GM12892 (cell line): ENCODE results near the gene EIF3B.
A peak's percentile ranks its signal among the peaks of the same experiment; 100 is the strongest.

Experiments
- DNase-seq: peaks from one replicate; pipeline ENCODE4 v3.0.0; 2011; ENCODE audit not compliant: insufficient read length
- FAIRE-seq: peaks from 2 replicates; lab custom pipeline; 2011; peaks lifted over from hg19 to GRCh38; lab: Jason Lieb, UNC
- POLR2A ChIP-seq: IDR thresholded peaks from 2 replicates; pipeline ENCODE4 v1.6.1; 2011; ENCODE audit warnings: low read depth, low read length, control low read depth
- POLR2AphosphoS5 ChIP-seq: IDR thresholded peaks from 2 replicates; pipeline ENCODE4 v1.6.1; 2011; ENCODE audit warnings: low read depth, low read length, control low read depth
- TAF1 ChIP-seq: IDR thresholded peaks from 2 replicates; pipeline ENCODE4 v1.6.1; 2011; ENCODE audit warnings: low read depth, mild to moderate bottlenecking, control low read depth, low read length, borderline replicate concordance

The EIF3B gene

DNA sequence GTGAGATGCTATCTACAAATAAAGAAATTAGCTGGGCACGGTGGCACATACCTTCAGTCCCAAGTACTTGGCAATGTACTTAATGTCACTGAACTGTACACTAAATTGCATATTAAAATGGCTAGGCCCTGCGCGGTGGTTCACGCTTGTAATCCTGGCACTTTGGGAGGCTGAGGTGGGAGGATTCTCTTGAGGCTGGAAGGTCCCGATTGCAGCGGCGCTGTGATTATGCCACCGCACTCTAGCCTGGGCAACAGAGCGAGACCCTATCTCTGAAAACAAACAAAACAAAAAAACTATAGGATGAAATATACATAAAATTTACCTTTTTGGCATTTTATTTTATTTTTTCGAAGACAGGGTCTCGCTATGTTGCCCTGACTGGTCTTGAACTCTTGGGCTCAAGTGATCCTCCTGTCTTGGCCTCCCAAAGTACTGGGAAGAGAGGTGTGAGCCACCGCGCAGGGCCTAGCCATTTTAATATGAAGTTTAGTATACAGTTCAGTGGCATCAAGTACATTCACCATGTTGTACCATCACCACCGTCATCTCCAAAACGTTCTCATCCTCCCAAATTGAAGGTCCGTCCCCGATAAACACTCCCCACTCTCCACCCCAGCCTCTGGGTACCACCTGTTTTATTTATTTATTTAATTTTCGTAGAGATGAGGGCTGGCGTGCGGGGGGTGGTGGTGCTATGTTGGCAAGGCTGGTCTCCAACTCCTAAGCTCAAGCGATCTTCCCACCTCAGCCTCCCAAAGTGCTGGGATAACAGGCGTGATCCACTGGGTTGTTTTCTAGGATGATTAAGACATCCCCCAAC, 1.3 kb upstream of the EIF3B start:
- DNase-seq = no peak
- no peak for TF ChIP-seq TAF1
- no peak for TF ChIP-seq POLR2A
- no peak for TF ChIP-seq POLR2AphosphoS5
- no peak for FAIRE-seq

DNA sequence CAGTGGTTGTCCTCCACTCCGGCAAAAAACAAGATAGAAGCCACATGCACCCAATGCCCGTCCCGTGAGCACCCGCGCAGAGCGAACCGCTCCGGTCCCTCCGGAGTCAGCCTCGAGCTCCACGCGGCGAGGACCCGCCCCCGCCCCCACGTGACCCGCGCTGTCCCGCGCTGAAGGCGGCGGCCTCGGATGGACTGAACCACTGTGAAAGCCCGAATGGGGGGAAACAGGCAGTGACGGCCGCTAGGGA, 766 bp upstream of the EIF3B start:
- TF ChIP-seq POLR2AphosphoS5 = peak; percentile 93
- peak; percentile 96 for TF ChIP-seq POLR2A
- TF ChIP-seq TAF1 = peak; percentile 73; the same call in 1 of the 2 replicates
- FAIRE-seq (no peak), DNase-seq (peak; percentile 90)

DNA sequence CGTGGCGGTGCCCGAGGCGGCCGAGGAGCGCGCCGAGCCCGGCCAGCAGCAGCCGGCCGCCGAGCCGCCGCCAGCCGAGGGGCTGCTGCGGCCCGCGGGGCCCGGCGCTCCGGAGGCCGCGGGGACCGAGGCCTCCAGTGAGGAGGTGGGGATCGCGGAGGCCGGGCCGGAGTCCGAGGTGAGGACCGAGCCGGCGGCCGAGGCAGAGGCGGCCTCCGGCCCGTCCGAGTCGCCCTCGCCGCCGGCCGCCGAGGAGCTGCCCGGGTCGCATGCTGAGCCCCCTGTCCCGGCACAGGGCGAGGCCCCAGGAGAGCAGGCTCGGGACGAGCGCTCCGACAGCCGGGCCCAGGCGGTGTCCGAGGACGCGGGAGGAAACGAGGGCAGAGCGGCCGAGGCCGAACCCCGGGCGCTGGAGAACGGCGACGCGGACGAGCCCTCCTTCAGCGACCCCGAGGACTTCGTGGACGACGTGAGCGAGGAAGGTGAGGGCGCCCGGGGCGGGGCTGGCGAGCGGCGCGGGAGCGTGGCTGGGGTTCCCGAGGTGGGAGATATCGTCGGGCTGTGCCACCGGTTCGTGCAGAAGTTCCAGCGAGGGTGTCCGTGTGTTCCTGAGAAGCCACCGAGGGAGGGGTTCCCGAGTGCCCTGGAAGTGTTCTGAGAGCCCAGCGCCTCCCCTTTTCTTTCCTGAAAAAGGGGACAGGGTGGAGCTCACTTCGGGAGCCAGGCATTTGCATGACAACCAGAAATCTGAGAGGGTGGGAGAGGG, 495 bp downstream of the EIF3B start:
- FAIRE-seq = no peak
- no peak for DNase-seq
- TF ChIP-seq POLR2AphosphoS5 (0 out of 2 replicates have a peak, but pooled peaks have one; percentile 6), TAF1 (0 out of 2 replicates have a peak, but pooled peaks have one; percentile 14), POLR2A (no peak)

DNA sequence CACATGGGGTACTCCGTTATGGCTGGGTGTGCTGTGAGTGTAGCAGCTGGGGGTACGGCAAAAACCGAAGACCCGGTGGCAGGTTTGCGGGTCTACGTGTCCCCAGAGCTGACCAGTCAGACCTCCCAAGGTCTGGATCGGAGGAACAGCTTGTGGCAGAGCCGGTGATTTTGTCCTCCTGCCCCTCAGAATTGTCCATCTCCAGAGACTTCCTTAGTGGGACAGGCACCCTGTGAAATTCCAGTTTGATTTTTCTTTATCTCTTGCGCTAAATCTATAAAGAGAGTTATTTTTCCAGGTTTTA, 1.0 kb downstream of the EIF3B start:
- TF ChIP-seq TAF1 (no peak), POLR2AphosphoS5 (0 out of 2 replicates have a peak, but pooled peaks have one; percentile 1)
- no peak for FAIRE-seq
- DNase-seq = no peak

DNA sequence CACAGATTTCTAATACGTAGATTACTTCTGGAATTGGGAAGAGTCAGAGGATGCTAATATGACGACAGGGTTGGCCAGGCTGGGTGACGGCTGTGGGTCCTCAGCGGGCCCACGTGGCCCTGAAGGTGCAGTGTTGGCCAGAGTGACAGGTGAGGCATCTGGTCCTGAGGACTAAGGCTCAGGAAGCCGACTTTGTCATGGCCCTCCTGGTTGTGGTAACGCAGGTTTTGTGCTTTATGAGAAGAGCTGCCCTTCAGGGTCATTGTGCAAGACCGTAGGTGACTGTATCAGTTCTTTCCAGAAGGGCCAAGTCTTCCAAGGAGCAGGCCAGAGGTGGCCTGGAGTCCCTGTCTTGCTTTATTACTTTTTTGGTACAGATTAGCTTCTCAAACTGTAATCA, 2.5 kb downstream of the EIF3B start:
- FAIRE-seq (no peak), DNase-seq (no peak)
- TF ChIP-seq TAF1 = no peak

DNA sequence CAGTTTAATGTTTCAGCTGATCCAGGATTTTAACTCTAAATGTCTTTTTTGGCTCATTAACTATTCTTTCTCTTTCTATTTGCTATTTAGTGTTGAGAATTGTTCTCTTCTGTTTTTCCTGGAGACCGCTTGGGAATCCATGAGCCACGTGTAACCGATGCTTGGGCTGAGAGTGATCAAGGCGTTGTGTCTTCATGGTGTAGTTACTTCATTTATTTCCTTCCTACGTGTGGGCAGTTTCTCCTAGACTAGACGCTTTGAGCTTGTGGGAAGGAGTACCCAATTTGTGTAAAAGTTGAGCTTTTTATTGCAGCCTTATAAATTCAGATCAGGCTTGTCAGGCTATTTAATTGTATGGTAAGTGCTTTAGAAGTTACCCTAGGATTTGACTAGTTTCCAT, 2.9 kb downstream of the EIF3B start:
- TF ChIP-seq POLR2AphosphoS5 (no peak), POLR2A (no peak), TAF1 (no peak)
- DNase-seq (no peak), FAIRE-seq (no peak)

DNA sequence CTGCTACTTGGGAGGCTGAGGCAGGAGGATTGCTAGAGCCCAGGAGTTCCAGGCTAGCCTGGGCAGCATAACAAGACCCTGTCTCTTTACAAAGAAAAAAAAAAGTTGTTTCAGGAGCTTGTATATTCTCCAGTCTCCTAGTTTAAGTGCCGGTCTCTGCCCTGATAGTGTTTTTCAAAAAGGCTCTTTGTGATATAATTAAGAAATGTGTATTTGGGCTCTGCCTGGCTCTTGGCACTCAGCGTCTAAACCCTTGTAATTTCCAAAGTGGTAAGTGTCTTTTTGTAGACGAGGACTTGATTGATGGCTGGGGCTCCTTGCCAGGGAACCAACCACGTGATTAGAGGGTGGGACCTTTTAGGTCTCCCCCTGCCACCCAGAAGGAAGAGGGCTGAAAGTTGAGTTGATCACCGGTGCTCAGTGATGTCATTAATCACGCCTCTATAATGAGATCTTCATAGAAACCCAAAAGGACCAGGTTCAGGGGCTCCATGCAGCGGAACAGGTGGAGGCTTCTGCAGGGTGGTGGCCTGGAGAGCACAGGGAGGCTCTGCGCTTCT, 4.4 kb downstream of the EIF3B start:
- FAIRE-seq = no peak
- no peak for TF ChIP-seq TAF1
- no peak for TF ChIP-seq POLR2A
- no peak for TF ChIP-seq POLR2AphosphoS5
- no peak for DNase-seq

DNA sequence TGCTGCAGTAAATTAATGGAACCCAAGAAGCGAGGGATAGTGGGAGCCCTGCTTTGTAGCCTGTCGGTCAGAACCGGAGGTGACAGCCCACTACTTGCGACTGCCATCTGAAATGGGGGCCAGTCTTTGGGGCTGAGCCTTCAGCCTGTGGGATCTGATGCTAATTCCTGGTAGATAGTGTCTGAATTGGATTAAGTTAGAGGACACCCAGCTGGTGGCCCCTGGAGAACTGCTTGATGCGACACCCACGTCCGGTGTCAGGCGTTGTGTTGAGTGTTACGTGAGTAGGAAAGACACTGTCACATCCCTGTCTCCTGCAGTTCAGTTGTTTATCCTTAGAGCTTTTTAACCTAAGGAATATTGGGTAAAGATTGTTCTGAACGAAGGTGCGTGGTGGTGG, 5.0 kb downstream of the EIF3B start:
- FAIRE-seq = no peak
- no peak for DNase-seq
- TF ChIP-seq TAF1 (no peak), POLR2AphosphoS5 (no peak), POLR2A (no peak)

DNA sequence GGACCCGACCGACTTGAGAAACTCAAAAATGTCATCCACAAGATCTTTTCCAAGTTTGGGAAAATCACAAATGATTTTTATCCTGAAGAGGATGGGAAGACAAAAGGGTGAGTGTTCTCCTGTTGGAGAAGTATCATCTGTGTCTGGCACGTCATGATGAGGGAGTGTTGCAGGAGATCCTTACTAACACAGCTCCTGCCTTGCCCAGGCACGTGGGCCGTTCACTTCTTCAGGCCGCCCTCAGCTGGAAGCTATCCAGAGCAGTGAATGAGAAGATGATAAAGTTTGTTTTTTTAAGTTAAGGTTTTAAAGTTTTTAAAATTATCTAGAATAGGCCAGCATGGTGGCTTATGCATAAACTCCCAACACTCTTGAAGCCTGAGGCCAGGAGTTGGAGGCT, 6.2 kb downstream of the EIF3B start:
- DNase-seq = no peak
- TF ChIP-seq TAF1 = no peak
- TF ChIP-seq POLR2A = no peak
- no peak for TF ChIP-seq POLR2AphosphoS5
- FAIRE-seq = no peak

DNA sequence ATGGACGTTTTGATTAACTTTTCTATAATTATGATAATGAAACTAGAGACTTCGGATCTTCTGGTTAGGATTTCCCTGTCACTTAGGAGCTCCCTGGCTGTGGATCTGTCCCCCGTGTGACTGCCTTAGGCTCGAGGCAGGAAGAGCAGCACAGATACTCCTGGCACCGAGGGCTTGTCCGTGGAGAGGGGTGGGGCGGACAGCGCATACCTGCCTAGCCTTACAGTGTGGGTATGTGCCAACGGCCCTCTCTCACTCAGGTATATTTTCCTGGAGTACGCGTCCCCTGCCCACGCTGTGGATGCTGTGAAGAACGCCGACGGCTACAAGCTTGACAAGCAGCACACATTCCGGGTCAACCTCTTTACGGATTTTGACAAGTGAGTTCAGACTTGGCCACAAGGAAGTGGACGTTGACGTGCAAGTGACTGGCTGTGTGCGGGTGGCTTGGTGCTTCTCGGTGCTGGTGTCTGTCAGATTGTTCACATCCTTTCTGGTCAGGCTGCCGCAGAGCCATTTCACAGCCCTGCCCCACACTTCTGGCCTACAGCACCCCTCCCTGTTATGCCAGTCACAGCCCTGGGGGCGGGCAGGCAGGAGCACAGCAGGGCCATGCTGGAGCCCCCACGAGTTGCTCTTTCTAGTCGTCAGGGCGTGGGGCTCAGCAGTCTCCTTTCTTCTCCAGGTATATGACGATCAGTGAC, 7.9 kb downstream of the EIF3B start:
- TF ChIP-seq POLR2A (no peak), TAF1 (no peak), POLR2AphosphoS5 (no peak)
- FAIRE-seq (no peak), DNase-seq (no peak)

DNA sequence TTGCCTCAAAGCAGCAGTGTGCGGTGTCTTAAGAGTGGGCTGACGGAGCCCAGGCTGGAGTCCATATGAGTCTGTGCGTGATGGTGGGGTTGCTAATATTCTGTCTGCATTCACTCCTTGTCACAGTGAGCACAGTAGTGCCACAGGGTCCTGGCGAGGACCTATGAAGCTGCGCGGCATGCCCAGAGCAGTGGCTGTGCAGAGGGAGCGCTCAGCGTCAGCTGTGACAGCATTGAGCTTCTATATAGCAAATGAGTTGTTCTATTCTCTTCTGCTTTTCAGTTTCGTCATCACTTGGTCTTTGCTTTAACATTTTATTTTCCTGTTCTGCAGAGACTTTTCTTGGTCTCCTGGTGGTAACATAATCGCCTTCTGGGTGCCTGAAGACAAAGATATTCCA, 14.5 kb downstream of the EIF3B start:
- DNase-seq (no peak), FAIRE-seq (no peak)
- TF ChIP-seq TAF1 (no peak), POLR2A (no peak), POLR2AphosphoS5 (no peak)
